Fibroblast of skin of left biceps (primary cell): ENCODE results near the gene RAPH1.

Source experiments
- DNase-seq, 2 experiments: peaks; one replicate each; pipeline ENCODE4 v3.0.0-alpha.2; 2013; ENCODE audit warnings: low read depth in 2 of 2

The RAPH1 gene, protein sequence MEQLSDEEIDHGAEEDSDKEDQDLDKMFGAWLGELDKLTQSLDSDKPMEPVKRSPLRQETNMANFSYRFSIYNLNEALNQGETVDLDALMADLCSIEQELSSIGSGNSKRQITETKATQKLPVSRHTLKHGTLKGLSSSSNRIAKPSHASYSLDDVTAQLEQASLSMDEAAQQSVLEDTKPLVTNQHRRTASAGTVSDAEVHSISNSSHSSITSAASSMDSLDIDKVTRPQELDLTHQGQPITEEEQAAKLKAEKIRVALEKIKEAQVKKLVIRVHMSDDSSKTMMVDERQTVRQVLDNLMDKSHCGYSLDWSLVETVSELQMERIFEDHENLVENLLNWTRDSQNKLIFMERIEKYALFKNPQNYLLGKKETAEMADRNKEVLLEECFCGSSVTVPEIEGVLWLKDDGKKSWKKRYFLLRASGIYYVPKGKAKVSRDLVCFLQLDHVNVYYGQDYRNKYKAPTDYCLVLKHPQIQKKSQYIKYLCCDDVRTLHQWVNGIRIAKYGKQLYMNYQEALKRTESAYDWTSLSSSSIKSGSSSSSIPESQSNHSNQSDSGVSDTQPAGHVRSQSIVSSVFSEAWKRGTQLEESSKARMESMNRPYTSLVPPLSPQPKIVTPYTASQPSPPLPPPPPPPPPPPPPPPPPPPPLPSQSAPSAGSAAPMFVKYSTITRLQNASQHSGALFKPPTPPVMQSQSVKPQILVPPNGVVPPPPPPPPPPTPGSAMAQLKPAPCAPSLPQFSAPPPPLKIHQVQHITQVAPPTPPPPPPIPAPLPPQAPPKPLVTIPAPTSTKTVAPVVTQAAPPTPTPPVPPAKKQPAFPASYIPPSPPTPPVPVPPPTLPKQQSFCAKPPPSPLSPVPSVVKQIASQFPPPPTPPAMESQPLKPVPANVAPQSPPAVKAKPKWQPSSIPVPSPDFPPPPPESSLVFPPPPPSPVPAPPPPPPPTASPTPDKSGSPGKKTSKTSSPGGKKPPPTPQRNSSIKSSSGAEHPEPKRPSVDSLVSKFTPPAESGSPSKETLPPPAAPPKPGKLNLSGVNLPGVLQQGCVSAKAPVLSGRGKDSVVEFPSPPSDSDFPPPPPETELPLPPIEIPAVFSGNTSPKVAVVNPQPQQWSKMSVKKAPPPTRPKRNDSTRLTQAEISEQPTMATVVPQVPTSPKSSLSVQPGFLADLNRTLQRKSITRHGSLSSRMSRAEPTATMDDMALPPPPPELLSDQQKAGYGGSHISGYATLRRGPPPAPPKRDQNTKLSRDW

DNA sequence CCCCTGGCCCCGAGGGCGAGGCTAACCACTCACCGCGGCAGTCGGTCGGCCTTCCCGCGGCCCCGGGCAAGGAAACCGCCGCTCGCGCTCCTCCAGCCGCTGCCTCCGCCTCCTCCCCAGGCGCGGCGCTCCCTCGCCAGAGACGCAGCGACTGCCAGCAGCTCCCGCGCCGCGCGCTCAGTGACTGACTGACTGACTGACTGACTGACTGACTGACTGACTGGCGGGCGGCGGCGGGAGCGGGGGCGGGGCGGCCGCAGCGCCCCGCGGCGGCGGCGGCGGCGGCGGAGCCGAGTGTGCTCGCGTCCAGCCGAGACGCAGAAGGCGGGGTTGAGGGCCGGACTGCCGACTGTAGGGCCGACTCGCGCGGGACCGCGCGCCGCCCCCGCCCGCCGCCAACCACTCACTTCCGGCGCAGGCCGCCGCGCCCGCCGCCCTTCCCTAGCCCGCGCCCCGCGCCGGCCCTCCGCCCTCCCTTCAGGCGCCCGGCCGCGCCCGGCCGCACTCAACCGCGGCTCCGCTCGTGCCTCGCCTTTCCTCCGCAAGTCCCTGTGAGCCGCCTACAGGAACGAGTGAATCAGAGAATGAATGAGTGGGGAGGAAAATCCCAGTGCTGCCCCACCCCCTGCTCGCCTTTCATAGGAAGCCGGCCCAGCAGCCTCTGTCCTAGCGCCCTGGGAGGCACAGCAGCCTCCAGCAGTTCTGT, at the start of gene RAPH1:
RAPH1 (minus strand) TSS at position 224 of the 706 bp plus-strand sequence. CDS start 39,948 bp downstream, outside the sequence.
- no peak for DNase-seq

DNA sequence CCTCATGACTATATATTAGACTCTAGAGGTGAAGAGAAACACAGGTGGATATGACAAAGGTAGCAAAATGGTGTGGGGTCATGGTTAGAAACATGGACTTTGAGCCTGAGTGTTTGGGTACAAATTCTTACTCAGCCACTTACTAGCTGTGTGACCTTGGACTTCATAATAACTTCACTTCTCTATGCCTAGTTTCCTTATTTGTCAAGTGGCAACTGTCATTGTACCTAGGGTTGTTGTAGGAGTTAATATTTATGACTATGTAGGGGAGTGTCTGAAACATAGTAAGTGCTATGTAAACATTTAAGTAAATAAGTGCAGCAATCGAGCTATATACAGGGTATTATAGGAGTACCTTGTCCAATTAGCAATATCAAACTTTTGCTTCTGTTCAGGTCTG, 49.7 kb upstream of the RAPH1 start:
- DNase-seq, result no peak

DNA sequence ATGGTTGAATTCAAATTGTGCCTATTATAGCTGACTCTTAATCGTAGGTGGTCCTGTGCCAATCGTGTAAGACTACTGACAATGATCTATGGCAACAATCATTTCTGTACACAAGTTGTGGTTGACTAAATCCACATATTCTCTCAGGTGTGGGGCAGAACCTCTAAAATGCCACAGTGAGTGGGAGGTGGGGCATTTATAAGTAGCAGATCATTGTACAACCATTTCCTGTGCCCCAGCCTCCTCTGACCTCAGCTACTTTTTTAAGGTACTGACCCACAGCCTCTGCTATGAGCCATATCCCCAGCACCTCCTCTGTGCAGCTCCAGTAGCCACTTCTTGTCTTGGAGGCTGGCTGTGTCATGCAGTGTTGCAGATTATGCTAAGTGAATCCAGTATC, 48.6 kb upstream of the RAPH1 start:
- no peak for DNase-seq

DNA sequence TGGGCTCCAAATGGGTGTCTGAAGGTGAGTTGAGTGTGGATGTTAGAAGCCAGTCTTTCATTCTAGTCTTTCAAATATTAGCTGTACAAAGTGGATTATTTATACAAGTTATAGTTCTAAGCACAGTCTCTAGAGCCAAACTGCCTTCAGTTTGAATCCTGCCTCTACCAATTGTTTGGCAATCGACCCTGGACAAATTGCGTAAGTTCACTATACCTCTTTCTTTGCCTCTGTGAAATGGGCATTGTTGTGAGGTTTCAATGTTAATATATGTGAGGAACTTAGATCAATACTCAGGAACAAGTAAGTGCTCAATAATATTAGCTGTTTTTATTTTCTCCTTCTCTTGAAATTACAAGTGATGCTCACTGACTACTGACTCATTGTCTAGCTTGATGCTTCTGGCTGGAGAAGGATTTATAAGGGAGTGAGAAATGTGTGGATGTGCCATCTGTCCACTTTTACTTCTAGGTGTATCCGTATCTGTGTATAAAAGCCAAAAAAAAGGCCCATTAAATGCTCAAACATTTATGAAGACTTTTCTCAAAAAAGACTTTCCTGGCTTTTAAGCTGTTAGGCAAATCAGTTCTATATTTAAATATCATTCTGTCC, 48.1 kb upstream of the RAPH1 start:
- no peak for DNase-seq

DNA sequence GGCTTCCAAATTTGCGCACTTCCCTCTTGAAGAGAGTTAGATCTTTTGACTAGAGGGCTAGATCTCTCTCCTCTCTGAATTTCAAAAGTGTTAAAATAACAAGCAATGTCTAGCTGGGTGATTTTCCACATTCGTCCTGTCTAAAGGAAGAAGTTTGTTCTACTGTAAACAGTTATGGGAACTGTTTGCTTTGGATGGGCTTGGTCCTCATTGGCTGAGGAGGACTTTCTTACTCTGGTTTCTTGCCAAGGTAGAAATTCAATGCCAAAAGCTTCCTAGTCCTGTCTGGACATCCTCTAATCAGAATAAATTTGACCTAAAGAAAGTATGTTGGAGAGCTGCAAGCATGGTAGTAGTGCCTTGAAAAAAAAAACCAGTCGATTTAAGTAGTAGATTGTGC, 47.4 kb upstream of the RAPH1 start:
- no peak for DNase-seq

DNA sequence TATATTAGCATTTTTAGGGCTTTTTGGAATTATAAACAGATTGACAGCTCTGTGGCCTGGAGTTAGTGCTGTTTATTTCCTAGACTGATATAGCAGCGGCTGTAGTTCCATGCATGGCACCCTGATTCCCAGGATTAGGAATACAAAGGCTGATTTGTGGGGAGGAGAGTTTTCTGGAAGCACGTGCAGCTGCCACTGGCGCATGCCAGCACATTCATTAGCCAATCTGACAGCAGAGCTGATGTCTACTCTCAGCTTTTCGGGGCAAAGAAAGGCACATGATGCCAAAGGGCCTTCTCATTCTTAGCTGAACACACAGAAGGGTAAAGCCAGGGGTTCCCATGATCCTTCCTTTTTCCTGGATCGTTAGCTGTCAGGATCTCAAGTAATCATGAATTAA, 45.7 kb upstream of the RAPH1 start:
- no peak for DNase-seq

DNA sequence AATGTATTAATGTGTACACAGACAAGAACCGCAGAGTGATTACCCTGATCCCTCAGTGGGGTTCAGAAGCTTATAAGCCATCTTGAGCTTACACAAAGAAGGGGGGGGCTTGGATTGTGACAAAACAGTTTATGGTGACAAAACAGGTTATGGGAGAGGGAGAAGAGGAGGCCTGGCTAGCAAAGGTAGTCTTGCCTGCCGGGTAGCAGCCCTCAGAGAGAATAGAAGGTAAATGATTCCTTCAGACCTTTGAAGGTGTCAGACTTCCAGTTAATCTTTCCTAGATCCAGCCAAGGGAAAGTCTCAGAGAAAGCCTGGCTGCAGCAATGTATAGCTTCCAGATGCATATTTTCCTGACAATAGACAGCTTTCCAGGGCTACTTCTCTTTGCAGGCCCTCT, 44.6 kb upstream of the RAPH1 start:
- no peak for DNase-seq

DNA sequence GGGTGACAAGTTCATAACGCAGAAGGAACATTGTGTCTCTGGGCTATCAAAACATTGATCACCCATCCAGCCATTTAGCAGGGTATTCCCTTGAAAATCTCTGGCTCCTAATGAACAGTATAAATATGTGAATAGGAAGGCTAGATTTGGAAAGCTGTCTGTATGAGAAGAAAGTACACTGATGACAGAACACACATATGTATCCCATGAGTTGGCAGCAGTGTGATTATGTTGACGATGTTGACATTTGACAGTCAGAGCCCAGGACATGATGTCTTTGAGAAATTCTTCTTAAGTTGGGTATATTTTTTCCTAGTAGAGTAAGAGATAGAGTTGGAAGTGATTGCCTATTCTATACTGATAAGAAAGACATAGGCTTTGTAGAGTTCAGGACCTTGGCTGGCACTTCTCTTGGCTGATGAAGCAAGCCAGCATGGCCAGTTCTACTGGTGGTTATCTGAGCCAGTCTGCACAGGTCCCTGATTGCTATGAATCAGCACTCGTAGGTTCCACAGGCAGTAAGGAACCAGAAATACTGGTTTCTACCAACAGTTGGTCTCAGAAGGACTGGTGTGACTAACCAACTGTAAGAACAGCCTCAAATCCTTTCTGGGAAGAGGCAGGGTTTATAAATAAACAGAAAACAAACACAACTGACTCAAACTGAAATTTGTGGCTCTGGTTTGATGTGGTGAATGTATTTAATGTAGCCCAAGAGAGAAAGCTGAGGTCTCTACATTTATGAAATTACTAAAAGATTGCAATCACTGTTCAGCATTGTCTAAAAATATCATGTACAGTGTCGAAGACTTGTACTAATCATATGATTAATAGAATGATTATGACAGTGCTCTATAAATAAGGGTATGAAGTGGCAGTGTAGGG, 43.9 kb upstream of the RAPH1 start:
- DNase-seq, result no peak

DNA sequence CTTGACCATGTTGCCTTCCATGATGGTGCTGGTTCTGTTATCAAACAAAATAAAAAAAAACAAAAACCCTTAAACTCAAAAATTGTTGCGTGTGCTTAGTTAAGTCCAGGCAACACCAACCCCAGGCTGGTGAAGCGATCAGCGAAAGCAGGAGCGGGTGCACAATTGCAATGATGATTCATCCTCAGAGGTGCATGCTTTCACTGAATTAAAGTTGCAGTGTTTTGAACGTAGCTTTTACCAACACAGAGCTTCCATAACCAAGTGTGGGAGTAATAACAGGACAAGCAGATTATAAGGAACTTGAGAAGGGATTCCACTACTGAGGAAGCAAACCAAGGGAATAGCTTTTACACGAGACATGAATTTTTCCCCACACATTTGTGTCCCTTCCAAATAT, 39.7 kb upstream of the RAPH1 start:
- no peak for DNase-seq

DNA sequence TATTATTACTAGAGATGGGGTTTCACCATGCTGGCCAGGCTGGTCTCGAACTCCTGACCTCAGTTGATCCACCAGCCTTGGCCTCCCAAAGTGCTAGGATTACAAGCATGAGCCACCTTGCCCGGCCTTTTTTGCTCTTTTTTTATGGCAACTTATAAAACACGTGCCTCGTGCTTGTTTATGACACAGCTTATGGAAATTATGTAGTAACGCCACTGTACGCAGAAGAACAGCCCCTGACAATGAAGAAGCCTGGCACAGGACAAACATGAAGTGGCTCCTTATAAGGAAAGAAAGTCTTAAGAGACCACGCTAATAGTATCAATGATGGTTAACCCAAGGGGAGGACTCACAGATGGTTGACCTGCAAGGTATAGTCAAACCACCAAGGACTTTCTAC, 37.2 kb upstream of the RAPH1 start:
- no peak for DNase-seq

DNA sequence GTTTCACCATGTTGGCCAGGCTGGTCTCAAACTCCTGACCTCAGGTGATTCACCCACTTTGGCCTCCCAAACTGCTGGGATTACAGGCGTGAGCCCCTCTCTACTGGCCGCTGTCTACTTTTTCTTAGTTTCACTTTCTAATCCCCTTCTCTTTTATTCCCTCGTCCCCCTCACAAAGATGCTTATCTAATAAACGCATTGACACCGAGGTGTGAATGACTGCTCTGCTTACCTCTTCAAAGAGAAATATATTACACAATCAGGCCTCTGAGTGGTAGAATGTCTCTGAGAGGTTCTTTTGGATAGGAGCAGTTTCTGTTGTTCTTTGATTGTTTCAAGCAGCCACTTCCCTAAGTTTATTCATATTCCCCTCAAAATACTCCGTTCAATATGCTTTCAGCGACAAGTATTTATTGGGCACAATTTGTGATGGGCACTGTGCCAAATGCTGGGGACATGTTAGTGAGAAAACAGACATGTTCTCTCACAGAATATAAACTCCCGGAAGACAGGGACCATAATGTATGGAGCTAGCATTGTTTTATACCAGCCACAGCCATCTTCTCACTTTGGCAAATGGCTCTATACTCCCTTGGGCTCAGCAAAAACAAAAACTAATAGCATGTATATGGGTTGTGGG, 34.7 kb upstream of the RAPH1 start:
- DNase-seq, result no peak

DNA sequence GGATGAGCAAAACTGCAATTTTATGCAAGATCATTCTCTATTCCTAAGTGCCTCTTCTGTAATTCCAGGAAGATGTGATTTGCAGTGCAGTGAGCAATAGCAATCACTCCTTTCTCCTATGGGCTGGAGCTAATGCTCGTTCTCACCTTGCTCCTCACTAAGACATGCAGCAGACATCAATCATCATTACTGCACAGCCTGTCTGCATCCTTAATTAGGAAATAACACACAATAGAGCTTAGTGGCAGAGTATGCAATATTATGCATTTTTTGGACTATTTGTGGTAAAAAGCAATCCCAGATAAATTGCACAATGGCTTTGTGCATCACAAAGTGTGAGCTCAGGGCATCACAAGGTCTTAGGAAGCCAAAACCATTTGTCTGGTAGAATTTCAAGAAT, 32.6 kb upstream of the RAPH1 start:
- no peak for DNase-seq

DNA sequence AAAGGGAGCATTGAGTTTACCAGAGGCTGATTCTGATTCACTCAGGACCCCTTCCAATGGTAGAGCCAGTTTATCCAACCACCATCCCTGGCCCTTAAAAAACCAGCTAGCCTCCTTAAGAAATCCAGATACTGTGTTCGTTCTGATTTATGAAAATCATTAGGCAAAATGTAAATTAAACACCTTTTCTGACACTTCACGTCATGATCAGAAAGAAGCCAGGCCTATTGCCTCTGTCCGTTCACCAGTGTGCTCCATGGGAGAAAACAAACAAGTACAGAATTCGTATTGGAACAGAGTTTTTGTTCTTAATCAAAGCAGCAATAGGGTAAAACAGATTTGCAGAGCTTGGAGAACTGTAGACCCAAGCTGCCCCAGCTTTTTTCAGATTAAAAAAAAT, 31.1 kb upstream of the RAPH1 start:
- DNase-seq, result no peak

DNA sequence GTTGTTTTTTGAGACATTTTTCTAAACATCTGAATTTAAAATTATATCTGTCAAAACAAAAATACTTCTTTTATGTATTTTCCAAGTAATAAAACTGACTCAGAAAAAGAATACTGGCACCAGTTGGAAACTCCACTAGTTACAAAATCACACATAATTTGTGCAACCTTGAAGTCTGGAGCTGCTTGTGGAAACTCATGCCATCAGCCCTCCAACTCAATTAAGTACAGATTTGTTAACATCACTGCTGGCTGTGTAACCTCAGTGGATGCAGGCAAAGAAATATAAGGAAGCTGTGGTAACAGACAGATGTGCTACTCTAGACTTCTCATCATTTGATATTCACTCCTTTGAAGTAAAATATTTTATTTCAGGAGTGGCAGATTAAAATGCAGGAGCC, 30.0 kb upstream of the RAPH1 start:
- DNase-seq, result no peak

DNA sequence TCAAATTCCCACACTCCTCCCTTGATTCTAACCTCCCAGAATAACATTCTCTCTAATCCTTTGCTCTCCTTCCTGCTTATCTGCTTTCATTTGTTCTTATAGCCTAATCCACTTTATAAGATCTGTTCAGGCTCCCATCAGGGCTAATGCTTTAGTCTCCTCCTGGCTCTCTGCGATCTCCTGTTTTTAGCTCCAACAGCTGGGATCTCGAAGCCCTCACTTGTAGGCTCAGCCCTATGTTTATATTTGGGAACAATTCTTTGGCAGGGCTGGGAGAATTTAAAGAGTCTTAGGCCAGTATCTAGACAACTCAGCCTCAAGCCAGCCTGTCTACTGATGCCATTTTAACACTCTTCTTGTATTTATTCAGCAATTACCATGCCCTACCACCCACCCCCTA, 27.2 kb upstream of the RAPH1 start:
- no peak for DNase-seq

DNA sequence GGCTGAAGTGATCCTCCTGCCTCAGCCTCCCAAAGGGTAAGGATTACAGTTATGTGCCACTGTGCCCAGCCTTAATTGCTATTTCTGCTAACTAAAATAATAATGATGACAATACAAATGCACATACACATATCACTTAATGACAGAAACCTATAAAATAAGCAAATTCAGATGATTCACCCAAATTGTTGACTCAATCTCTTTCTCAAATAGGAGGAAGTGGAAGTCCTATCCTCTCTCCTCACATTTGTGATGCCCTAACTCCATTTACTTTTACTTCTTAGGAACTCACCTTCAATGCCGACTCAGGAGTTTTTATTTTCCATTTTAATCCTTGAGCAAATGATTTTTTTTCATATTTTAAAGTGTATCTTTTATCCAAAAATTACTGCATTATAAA, 24.5 kb upstream of the RAPH1 start:
- no peak for DNase-seq

DNA sequence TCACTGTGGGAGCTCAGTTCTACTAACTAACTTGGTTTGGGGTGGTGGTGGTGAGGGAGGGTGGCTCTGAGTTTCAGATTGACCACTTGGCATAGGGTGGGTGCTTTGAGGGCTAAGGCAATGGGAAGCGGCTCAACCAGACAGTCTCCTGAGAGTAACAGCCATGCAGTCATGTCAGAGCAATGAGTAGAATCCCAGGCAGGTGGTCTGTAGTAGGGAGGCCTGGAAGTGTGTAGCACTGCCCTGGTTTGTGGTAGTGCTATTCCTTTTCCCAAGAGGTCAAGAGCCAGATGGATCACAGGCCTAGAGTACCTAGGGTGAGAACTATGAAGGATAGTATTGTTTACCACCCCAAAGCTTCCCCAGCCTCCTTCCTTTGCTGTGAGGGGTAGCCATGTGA, 18.7 kb upstream of the RAPH1 start:
- DNase-seq, result no peak

DNA sequence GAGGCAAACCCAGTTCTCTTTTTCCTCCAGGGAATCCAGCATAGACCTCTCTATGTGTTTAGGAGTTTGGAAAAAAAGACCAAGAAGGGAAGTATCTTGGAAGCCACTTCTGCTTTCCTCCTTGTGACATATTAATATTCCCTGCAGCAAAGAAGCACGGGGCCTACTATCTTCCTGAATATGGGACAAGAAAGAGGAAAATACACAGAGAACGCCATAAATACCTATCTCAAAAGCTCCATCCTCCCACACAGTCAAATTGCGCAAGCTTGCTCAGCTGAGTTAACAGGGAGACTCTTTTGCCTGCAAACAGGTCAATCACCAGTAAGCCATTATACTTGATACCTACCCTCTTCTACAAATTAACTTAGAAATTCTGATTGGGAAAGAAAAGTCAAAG, 16.7 kb upstream of the RAPH1 start:
- no peak for DNase-seq

DNA sequence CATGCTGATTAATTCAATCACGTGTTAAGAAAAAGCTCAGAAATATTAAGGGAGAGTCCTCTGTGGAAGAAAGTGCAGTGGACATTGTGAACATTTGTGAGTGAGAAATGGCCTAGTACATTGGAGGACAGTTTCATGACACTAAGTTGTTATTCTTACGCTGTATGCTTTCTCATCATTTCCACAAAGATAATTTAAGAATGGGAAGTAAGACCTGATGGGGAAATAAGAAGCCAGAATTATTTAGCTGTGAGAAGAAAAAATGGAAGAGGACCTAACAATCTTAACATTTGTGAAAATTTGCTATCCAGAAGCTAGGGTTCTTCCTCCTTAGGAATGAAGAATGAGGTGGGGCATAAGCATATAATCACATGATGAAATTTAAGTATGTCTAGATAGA, 15.2 kb upstream of the RAPH1 start:
- no peak for DNase-seq

DNA sequence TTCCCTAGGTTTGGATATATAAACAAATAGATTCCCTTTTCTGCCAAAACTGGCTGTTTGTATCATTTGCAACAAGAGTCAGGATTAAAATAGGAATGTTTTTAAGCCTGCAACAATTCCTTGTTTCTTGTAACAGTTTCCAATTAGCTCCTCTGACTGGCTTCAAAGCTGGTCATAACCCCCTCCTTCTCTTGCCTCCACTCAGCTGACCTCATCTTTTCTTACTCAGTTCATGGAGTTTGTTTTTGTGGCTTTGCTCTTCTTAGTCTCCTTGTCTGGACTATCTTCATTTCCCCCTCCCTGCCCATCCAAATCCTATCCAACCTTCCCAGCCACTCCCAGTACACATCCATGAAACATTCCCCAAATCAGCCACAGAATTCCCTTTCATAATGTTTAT, 14.3 kb upstream of the RAPH1 start:
- no peak for DNase-seq
